Measurements from ENCODE around the gene EPC1.
"Not testable (repeated sequence)": the region's sequence is repeated elsewhere in the genome, so short reads cannot be mapped to it uniquely, and the experiment has no call there.

The EPC1 gene

DNA sequence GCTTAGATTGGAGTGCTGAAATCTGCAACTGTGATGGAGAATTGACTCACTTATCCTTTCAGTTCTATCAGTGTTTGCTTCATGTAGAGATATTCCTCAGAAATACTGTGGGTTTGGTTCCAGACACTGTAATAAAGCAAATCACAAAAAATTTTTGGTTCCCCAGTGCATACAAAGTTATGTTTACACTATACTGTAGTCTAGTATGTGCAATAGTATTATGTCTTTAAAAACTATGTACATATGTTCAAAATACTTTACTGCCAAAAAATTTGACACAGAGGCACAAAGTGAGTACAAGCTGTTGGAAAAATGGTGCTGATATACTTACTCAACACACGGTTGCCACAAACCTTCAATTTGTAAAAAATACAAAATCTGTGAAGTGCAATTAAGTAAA is 112.5 kb downstream of the EPC1 start:
- no peak for DNase-seq (ENCODE audit: low spot score)

DNA sequence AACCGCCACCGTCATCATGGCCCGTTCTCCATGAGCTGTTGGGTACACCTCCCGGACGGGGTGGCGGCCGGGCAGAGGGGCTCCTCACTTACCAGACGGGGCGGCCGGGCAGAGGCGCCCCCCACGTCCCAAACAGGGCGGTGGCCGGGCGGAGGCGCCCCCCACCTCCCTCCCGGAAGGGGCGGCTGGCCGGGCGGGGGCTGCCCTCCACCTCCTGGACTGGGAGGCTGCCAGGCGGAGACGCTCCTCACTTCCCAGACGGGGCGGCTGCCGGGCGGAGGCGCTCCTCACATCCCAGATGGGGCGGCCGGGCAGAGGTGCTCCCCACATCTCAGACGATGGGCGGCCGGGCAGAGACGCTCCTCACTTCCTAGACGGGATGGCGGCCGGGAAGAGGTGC is 113.6 kb downstream of the EPC1 start:
- not testable (repeated sequence) for DNase-seq (ENCODE audit: low spot score)

DNA sequence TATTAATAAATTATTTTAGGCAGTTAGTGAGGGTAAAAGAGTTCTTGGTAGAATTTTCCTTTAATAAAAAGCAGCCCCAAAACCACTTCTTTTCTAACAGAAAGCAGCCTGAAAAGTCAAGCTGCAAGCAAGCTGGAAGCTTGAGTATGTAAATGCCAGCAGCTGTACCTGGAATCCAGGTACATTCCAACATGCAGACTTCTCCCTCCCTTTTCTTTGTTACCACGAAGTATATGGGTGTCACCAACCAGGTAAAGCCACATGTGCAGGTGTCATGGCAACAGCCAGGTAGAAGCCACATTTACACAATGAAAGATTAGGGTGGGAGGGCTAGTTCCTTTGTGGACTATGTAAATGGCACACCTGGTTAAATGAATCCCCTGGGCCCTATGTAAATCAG is 114.6 kb downstream of the EPC1 start:
- no peak for DNase-seq (ENCODE audit: low spot score)

DNA sequence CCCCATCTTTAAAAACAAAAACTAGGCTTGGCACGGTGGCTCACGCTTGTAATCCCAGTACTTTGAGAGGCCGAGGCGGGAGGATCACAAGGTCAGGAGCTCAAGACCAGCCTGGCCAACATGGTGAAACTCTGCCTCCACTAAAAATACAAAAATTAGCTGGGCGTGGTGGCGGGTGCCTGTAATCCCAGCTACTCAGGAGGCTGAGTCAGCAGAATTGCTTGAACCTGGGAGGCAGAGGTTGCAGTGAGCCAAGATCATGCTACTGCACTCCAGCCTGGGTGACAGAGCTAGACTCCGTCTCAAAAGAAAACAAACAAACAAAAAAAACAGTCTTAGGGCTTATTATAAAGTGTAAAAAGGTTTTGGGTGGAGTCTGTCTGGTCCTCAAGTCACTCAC is 117.2 kb downstream of the EPC1 start:
- DNase-seq (ENCODE audit: low spot score): not testable (repeated sequence)

DNA sequence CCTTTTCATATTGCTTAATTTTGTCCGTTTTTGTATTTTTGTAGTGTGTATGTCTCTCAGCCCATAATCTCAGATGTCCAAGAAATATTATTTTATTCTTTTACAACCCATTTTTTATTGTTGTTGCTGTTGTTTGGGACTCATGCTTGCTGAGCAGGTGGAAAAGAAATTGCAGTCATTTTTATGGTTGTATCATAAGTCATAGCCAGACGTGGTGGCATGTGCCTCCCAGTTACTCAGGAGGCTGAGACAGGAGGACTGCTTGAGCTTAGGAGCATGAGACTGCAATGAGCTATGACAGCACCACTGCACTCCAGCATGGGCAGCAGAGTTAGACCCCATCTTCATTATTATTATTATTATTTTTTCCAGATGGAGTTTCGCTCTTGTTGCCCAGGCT is 117.8 kb downstream of the EPC1 start:
- DNase-seq (ENCODE audit: low spot score): no peak

DNA sequence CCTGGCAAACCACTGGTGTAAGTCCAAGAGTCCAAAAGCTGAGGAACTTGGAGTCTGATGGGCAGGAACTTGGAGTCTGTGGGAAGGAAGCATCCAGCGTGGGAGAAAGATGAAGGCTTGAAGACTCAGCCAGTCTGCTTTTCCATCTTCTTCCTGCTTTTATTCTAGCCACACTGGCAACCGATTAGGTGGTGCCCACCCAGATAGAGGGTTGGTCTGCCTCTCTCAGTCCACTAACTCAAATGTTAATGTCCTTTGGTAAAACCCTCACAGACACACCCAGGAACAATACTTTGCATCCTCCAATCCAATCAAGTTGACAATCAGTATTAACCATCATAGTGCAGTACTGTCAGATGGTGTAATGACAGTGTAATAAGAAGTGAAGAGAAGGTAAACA is 119.2 kb downstream of the EPC1 start:
- DNase-seq (ENCODE audit: low spot score): no peak

DNA sequence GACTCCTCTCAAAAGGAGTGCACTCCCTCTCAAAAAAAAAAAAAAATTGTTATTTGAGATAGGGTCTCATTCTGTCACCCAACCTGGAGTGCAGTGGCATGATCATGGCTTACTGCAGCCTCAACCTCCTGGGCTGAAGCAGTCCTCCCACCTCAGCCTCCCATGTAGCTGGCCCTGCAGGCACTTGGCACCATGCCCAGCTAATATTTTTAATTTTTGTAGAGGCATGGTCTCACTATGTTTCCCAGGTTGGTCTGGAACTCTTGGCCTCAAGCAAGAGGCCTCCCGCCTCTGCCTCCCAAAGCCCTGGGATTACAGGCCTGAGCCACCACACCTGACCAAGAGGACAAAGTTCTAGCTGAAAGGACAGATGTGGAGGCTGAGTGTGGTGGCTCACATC is 120.3 kb downstream of the EPC1 start:
- DNase-seq (ENCODE audit: low spot score): no peak

DNA sequence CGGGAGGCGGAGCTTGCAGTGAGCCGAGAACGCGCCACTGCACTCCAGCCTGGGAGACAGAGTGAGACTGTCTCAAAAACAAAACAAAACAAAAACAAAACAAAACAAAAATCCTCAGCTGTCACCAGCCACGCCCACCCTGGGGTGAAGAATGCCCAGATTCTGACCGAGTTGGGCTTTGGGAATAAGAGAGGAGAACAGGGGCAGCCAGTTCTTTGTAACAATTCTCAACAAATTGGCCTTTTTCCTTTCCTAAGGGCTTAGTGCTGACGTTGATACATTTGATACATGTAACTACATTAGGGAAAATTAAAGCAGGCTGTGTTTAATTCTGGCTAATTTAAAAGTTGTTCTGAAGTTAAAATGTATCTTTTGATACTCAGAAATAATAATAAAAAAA is 121.0 kb downstream of the EPC1 start:
- DNase-seq (ENCODE audit: low spot score): no peak

DNA sequence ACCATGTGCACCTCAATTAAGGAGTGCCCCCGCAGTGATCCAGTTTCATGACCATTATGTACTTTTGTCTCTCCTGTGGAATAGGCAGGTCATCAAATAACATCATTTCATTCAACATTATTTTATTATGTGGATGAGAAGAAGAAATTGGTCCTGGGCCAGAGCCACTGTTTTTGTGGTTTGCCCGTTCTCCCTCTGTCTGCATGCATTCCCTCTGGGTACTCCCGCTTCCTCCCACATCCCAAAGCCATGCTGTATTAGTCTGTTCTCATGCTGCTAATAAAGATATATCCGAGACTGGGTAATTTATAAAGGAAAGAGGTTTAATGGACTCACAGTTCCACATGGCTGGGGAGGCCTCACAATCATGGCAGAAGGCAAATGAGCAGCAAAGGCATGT is 124.6 kb downstream of the EPC1 start:
- not testable (repeated sequence) for DNase-seq (ENCODE audit: low spot score)

DNA sequence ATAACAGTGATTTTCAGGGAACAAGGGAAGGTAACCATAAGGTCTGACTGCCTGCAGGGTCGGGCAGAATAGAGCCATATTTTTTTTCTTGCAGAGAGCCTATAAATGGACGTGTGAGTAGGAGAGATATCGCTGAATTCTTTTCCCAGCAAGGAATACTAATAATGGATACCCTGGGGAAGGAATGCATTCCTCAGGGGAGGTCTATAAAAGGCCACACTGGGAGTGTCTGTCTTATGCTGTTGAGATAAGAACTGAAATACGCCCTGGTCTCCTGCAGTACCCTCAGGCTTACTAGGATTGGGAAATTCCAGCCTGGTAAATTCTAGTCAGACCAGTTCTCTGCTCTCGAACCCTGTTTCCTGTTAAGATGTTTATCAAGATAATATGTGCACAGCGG is 127.8 kb downstream of the EPC1 start:
- not testable (repeated sequence) for DNase-seq (ENCODE audit: low spot score)

DNA sequence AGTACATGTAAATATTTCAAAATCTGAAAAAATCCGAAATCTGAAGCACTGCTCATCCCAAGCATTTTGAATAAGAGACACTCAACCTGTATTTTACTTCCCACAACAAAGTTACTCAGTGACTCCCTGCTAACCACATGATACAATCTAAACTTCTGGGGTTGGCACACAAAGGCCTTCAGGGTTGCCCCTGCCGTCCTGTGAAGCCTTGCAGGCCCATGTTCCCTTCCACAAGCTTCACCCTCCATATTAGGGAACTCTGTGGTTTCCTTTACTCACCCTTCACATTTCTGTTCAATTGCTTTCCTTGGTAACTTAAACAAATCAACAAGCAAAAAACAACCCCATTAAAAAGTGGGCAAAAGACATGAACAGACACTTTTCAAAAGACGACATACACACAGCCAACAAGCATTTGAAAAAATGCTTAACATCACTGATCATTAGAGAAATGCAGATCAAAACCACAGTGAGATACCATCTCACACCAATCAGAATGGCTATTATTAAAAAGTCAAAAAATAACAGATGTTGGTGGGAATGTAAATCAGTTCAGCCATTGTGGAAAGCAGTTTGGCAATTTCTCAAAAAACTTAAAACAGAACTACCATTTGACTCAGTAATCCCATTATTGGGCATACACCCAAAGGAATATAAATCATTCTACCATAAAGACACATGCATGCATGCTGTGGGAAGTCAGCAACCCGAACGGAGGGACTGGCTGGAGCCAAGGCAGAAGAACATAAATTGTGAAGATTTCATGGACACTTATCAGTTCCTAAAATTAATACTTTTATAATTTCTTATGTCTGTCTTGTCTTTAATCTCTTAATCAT is 128.5 kb downstream of the EPC1 start:
- not testable (repeated sequence) for DNase-seq (ENCODE audit: low spot score)
